ENCODE results near the gene CTRB1. TPM values are rescaled to one million over a fixed set of nuclear protein-coding genes. Genes with fewer than 3 reads are reported as not detected.
"Not testable (repeated sequence)": the region's sequence is repeated elsewhere in the genome, so short reads cannot be mapped to it uniquely, and the experiment has no call there.

Gene CTRB1
- total RNA-seq, 1 donor from 2014 or later, result not detected

GRCh38 chr16:75222271-75222783, 3.5 kb downstream of the CTRB1 start:
- no peak for DNase-seq (ENCODE audit: low spot score)
- intact Hi-C loops (cut with DNase I), result no loop called here

- DNase-seq (ENCODE audit: low spot score); intact Hi-C loops (cut with DNase I): not testable (repeated sequence)
Observed at GRCh38 chr16:75223129-75223528, 4.3 kb downstream of the CTRB1 start.

GRCh38 chr16:75224306-75225082, 5.7 kb downstream of the CTRB1 start:
- intact Hi-C loops (cut with DNase I), result loop anchor here (2.0 kb wide), 1 partner anchor 18 kb away; the partner anchor contains the start of gene CTRB2

GRCh38 chr16:75225092-75225491, 6.3 kb downstream of the CTRB1 start:
- intact Hi-C loops (cut with DNase I), result loop anchor here (2.0 kb wide), 1 partner anchor 18 kb away; the partner anchor contains the start of gene CTRB2
- no peak for DNase-seq (ENCODE audit: low spot score)

More at GRCh38 chr16:75224306-75225082, 5.7 kb downstream of the CTRB1 start:
- no peak for DNase-seq (ENCODE audit: low spot score)

- intact Hi-C loops (cut with DNase I), result loop anchor here (2.0 kb wide), 1 partner anchor 19 kb away; the partner anchor contains the start of gene CTRB2
- no peak for DNase-seq (ENCODE audit: low spot score)
Observed at GRCh38 chr16:75225678-75226515, 7.1 kb downstream of the CTRB1 start.

- no peak for DNase-seq (ENCODE audit: low spot score)
- intact Hi-C loops (cut with DNase I), result no loop called here
Observed at GRCh38 chr16:75226550-75227360, 8.0 kb downstream of the CTRB1 start.

- intact Hi-C loops (cut with DNase I), result no loop called here
- DNase-seq (ENCODE audit: low spot score), result no peak
Observed at GRCh38 chr16:75227361-75228142, 8.8 kb downstream of the CTRB1 start.

- DNase-seq (ENCODE audit: low spot score), result no peak
- intact Hi-C loops (cut with DNase I), result no loop called here
Observed at GRCh38 chr16:75228143-75228976, 9.6 kb downstream of the CTRB1 start.

GRCh38 chr16:75229172-75230031, 10.6 kb downstream of the CTRB1 start:
- intact Hi-C loops (cut with DNase I), result loop anchor here (5.0 kb wide), 3 partner anchors 32 to 173 kb away; no protein-coding TSS in a partner anchor
- no peak for DNase-seq (ENCODE audit: low spot score)

GRCh38 chr16:75230471-75231110, 11.8 kb downstream of the CTRB1 start:
- no peak for DNase-seq (ENCODE audit: low spot score)
- intact Hi-C loops (cut with DNase I), result loop anchor here (5.0 kb wide), 3 partner anchors 33 to 172 kb away; no protein-coding TSS in a partner anchor

GRCh38 chr16:75231570-75231969, 12.8 kb downstream of the CTRB1 start:
- intact Hi-C loops (cut with DNase I), result loop anchor here (5.0 kb wide), 3 partner anchors 34 to 171 kb away; no protein-coding TSS in a partner anchor
- DNase-seq (ENCODE audit: low spot score), result no peak

GRCh38 chr16:75233611-75233938, 14.8 kb downstream of the CTRB1 start:
- DNase-seq (ENCODE audit: low spot score), result no peak
- intact Hi-C loops (cut with DNase I), result loop anchor here (5.0 kb wide), 3 partner anchors 34 to 169 kb away; no protein-coding TSS in a partner anchor

- intact Hi-C loops (cut with DNase I), result loop anchor here (2.0 to 5.0 kb wide), 5 partner anchors 32 to 167 kb away; no protein-coding TSS in a partner anchor
Observed at GRCh38 chr16:75234856-75235696, 16.3 kb downstream of the CTRB1 start.

GRCh38 chr16:75235721-75236193, 17.0 kb downstream of the CTRB1 start:
- DNase-seq (ENCODE audit: low spot score), result no peak
- intact Hi-C loops (cut with DNase I), result loop anchor here (2.0 kb wide), 2 partner anchors 71 to 149 kb away; no protein-coding TSS in a partner anchor

More at GRCh38 chr16:75234856-75235696, 16.3 kb downstream of the CTRB1 start:
- DNase-seq (ENCODE audit: low spot score), result no peak

GRCh38 chr16:75236232-75236631, 17.4 kb downstream of the CTRB1 start:
- intact Hi-C loops (cut with DNase I), result no loop called here
- no peak for DNase-seq (ENCODE audit: low spot score)
